ENCODE data around the gene TCP11L2.

DNA sequence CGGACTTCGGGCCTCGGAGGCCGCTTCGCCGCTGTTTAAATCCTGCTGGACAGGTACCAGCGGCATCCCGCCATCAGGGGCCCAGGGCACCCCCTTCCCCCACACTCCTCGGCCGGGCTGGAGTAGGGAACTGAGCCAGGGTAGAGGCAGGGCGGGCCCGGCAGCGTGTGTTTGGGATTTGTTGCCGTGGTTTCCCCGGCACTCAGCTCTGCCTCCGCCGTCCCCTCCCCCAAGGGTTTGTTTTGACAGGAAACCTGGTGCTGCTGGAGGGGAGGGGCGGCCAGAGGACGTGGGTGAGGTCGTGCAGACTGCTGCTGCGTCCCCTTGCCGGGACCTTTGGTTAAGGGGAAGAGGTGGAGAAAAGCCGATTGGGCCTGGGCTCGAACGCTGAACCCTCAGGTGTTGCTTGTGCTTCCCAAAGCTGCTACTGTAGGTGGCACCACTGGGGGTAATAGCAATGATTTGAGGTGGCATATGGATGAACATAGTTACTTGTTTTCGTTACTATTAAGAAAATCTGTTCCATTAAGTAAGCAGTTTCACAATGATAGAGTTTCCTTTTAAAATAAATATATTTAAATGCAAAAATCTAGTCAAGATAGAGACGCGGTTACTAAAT lies 778 bp downstream of the TCP11L2 start:
- TF ChIP-seq, protein P1, sequence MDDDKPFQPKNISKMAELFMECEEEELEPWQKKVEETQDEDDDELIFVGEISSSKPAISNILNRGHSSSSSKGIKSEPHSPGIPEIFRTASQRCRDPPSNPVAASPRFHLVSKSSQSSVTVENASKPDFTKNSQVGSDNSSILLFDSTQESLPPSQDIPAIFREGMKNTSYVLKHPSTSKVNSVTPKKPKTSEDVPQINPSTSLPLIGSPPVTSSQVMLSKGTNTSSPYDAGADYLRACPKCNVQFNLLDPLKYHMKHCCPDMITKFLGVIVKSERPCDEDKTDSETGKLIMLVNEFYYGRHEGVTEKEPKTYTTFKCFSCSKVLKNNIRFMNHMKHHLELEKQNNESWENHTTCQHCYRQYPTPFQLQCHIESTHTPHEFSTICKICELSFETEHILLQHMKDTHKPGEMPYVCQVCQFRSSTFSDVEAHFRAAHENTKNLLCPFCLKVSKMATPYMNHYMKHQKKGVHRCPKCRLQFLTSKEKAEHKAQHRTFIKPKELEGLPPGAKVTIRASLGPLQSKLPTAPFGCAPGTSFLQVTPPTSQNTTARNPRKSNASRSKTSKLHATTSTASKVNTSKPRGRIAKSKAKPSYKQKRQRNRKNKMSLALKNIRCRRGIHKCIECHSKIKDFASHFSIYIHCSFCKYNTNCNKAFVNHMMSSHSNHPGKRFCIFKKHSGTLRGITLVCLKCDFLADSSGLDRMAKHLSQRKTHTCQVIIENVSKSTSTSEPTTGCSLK (tag by site-specific recombination; IDR thresholded peaks at IDR 0.05), result no peak
- TF ChIP-seq, protein P2, sequence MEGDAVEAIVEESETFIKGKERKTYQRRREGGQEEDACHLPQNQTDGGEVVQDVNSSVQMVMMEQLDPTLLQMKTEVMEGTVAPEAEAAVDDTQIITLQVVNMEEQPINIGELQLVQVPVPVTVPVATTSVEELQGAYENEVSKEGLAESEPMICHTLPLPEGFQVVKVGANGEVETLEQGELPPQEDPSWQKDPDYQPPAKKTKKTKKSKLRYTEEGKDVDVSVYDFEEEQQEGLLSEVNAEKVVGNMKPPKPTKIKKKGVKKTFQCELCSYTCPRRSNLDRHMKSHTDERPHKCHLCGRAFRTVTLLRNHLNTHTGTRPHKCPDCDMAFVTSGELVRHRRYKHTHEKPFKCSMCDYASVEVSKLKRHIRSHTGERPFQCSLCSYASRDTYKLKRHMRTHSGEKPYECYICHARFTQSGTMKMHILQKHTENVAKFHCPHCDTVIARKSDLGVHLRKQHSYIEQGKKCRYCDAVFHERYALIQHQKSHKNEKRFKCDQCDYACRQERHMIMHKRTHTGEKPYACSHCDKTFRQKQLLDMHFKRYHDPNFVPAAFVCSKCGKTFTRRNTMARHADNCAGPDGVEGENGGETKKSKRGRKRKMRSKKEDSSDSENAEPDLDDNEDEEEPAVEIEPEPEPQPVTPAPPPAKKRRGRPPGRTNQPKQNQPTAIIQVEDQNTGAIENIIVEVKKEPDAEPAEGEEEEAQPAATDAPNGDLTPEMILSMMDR (tag by site-specific recombination; IDR thresholded peaks at IDR 0.05), result peak; percentile 23; the same call in 1 of the 2 replicates
- TF ChIP-seq, protein P3, sequence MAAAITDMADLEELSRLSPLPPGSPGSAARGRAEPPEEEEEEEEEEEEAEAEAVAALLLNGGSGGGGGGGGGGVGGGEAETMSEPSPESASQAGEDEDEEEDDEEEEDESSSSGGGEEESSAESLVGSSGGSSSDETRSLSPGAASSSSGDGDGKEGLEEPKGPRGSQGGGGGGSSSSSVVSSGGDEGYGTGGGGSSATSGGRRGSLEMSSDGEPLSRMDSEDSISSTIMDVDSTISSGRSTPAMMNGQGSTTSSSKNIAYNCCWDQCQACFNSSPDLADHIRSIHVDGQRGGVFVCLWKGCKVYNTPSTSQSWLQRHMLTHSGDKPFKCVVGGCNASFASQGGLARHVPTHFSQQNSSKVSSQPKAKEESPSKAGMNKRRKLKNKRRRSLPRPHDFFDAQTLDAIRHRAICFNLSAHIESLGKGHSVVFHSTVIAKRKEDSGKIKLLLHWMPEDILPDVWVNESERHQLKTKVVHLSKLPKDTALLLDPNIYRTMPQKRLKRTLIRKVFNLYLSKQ (tag by site-specific recombination; IDR thresholded peaks at IDR 0.05; ENCODE audit: borderline replicate concordance), result no peak
- no peak for TF ChIP-seq ZNF707 (tag by site-specific recombination; IDR thresholded peaks at IDR 0.05)
- TF ChIP-seq, protein P4, sequence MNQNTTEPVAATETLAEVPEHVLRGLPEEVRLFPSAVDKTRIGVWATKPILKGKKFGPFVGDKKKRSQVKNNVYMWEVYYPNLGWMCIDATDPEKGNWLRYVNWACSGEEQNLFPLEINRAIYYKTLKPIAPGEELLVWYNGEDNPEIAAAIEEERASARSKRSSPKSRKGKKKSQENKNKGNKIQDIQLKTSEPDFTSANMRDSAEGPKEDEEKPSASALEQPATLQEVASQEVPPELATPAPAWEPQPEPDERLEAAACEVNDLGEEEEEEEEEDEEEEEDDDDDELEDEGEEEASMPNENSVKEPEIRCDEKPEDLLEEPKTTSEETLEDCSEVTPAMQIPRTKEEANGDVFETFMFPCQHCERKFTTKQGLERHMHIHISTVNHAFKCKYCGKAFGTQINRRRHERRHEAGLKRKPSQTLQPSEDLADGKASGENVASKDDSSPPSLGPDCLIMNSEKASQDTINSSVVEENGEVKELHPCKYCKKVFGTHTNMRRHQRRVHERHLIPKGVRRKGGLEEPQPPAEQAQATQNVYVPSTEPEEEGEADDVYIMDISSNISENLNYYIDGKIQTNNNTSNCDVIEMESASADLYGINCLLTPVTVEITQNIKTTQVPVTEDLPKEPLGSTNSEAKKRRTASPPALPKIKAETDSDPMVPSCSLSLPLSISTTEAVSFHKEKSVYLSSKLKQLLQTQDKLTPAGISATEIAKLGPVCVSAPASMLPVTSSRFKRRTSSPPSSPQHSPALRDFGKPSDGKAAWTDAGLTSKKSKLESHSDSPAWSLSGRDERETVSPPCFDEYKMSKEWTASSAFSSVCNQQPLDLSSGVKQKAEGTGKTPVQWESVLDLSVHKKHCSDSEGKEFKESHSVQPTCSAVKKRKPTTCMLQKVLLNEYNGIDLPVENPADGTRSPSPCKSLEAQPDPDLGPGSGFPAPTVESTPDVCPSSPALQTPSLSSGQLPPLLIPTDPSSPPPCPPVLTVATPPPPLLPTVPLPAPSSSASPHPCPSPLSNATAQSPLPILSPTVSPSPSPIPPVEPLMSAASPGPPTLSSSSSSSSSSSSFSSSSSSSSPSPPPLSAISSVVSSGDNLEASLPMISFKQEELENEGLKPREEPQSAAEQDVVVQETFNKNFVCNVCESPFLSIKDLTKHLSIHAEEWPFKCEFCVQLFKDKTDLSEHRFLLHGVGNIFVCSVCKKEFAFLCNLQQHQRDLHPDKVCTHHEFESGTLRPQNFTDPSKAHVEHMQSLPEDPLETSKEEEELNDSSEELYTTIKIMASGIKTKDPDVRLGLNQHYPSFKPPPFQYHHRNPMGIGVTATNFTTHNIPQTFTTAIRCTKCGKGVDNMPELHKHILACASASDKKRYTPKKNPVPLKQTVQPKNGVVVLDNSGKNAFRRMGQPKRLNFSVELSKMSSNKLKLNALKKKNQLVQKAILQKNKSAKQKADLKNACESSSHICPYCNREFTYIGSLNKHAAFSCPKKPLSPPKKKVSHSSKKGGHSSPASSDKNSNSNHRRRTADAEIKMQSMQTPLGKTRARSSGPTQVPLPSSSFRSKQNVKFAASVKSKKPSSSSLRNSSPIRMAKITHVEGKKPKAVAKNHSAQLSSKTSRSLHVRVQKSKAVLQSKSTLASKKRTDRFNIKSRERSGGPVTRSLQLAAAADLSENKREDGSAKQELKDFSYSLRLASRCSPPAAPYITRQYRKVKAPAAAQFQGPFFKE (tag by site-specific recombination; IDR thresholded peaks at IDR 0.05; ENCODE audit: borderline replicate concordance), result no peak
- TF ChIP-seq ZNF510 (tag by site-specific recombination; IDR thresholded peaks at IDR 0.05; ENCODE audit: insufficient replicate concordance), result no peak
- TF ChIP-seq ZNF274 (IDR thresholded peaks at IDR 0.05; ENCODE audit: low read length), result no peak
- TF ChIP-seq ZNF274 (tag by site-specific recombination; IDR thresholded peaks at IDR 0.05; ENCODE audit: borderline replicate concordance), result no peak
- TF ChIP-seq ZNF223 (tag by site-specific recombination; IDR thresholded peaks at IDR 0.05), result no peak
